GM04503 (cell line): ENCODE measurements around the gene ARHGAP45.
"Not testable (repeated sequence)": the region's sequence is repeated elsewhere in the genome, so short reads cannot be mapped to it uniquely, and the experiment has no call there.

Source experiments
- DNase-seq: peaks from one replicate; pipeline ENCODE4 v3.0.0-alpha.2; 2012; ENCODE audit warnings: low read depth

Gene ARHGAP45, protein sequence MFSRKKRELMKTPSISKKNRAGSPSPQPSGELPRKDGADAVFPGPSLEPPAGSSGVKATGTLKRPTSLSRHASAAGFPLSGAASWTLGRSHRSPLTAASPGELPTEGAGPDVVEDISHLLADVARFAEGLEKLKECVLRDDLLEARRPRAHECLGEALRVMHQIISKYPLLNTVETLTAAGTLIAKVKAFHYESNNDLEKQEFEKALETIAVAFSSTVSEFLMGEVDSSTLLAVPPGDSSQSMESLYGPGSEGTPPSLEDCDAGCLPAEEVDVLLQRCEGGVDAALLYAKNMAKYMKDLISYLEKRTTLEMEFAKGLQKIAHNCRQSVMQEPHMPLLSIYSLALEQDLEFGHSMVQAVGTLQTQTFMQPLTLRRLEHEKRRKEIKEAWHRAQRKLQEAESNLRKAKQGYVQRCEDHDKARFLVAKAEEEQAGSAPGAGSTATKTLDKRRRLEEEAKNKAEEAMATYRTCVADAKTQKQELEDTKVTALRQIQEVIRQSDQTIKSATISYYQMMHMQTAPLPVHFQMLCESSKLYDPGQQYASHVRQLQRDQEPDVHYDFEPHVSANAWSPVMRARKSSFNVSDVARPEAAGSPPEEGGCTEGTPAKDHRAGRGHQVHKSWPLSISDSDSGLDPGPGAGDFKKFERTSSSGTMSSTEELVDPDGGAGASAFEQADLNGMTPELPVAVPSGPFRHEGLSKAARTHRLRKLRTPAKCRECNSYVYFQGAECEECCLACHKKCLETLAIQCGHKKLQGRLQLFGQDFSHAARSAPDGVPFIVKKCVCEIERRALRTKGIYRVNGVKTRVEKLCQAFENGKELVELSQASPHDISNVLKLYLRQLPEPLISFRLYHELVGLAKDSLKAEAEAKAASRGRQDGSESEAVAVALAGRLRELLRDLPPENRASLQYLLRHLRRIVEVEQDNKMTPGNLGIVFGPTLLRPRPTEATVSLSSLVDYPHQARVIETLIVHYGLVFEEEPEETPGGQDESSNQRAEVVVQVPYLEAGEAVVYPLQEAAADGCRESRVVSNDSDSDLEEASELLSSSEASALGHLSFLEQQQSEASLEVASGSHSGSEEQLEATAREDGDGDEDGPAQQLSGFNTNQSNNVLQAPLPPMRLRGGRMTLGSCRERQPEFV

DNA sequence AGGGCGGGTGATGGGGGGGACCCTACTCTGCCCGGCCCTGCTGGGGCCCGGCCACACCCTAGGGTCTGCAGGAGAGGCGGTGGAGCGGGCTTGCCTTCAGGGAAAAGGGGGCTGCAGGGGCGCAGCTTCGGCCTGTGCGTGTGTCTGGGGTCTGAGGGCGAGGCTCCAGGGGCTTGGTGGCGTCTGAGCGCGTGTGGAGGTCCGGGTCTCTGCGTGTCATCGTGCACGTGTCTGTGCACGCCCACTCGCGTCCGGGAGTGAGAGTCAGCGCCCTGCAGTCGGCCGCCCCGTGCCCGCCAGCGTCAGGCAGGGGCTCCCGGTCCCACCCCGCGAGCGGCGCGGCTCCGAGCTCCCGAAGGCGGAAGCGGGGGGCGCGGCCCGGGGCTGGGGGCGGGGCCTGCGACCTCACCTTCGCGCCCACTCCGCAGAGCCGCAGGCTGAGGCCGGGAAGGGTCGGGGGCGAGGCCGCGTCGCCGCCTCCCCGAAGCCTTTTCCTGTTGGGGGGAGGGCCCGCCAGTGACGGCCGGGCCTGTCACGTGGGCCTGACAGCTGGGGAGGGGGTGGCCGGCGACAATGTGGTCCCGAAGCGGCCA, at the start of gene ARHGAP45:
Gene ARHGAP45 (plus strand): TSS at position 420 of the 593 bp plus-strand sequence. CDS start 239 bp downstream, outside the sequence.
- no peak for DNase-seq

DNA sequence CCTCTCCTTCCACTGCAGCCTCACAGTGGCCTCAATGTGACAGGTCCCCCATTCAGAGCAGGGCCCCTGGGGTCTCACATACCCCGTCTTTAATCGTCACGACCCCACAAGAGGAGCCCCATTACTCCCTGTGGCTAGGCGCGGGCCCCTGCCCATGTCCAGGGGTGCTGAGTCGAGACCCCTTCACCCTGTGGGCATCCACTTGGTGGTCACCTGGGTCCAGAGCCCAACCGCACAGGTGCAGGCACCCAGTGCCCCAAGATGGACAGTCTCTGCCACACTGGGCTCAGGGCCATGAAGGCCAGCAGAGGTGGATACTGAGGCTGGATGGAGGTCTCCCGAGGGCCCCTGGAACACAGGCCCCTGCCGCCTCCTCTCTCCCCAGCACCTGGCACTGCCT, 49.1 kb upstream of the ARHGAP45 start:
- DNase-seq = no peak

DNA sequence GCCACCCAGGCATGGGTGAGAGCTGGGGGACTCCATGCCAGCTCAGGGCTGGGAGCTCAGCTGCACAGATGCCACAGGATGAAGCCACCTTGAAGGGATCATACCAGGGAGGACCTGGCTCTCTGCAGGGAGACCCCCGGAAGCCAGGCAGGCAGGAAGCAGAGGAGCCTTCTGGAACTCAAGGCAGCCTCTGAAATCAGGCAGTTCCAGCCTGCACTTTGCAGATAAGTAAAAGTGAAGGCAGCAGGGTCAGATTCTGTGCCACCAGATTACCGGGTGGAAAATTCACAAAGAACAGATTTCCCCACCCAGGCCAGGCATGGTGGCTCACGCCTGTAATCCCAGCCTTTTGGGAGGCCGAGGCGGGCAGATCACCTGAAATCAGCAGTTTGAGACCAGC, 48.6 kb upstream of the ARHGAP45 start:
- DNase-seq = no peak

DNA sequence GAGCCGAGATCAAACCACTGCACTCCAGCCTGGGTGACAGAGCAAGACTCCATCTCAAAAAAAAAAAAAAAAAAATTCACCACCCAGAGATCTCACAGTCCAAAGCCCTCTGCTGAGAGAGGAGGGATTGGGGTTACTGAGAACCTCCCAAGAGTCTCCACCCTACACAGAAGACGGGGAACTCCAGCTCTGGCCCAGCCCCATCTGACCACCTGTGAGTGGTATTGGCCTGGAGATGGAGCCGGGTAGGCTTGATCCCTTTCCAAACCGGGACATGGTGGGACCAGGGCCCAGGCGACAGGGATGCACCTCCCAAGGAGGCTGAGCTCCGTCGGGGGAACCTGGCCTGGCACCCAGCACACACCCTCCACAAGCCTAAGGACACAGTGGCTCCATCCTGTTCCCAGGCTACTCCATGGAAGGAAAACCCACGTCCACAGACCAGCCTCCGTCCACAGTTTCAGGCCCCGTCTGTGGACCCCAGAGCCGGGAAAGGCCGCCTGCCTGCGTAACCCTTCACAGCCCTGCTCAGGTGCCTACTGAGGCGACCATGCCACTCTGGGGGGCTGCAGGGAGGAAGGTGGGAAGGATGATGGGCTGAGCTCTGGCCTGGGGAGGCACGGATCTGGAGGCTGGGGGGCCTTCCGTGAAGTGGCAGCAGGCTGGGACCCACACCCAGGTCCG, 47.9 kb upstream of the ARHGAP45 start:
- DNase-seq = no peak

DNA sequence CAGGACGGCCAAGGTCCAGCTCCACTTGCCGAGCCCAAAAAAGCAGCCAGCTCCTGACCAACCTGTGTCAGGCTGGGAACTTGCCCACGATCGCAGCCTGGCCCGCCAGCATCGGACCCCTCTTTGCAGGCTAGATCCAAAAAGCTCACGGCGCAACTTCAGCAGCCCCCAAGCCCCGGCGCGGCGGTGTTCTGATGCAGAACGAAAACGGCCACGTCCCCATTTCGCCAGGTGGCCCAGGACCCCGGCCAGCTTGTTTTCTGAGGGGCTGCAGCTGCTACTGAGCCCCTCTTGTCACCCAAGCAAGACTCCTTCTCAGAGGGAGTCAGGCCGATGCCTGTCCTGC, 47.4 kb upstream of the ARHGAP45 start:
- no peak for DNase-seq

DNA sequence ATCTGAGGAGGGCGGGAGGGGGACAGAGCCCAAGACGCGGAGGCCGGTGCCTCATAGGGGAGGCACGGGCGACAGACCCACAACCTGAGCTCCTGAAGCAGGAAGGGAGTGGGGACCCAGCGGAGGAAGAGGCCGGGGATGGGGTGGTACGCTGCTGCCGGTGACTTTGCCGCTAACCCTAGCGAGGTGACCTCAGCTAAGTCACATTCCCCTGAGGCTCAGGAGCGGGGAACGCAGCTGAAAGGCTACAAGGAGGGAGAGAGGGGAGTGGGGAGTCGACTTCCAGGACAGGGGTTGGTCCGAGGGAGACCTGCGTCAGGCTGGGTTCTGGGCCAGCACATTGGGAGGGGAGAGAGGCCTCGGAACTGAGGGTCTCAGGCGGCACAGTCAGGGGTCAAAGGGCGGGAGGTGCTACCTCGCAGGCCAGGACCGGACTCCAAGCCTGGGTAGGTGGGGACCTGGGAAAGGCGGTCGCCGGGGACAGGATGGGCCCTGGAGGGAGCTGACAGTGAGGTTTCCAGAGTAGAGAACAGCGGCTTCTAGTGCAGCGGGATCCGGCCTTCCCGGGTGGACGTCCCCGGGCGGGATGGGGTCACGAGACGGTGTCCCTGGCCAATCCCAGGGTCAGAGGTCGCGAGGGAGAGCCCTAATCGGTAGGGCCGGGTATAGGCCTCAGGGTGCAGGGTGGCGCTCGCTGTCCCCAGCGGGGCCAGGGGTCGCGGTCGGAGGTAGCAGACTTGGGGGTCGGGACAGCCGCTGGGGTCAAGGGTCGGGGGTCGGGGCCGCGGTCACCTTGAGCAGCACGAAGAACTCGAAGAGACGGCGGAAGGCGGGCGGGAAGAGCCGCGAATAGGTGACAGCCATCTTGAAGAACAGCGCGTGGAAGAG, 46.7 kb upstream of the ARHGAP45 start:
- no peak for DNase-seq

DNA sequence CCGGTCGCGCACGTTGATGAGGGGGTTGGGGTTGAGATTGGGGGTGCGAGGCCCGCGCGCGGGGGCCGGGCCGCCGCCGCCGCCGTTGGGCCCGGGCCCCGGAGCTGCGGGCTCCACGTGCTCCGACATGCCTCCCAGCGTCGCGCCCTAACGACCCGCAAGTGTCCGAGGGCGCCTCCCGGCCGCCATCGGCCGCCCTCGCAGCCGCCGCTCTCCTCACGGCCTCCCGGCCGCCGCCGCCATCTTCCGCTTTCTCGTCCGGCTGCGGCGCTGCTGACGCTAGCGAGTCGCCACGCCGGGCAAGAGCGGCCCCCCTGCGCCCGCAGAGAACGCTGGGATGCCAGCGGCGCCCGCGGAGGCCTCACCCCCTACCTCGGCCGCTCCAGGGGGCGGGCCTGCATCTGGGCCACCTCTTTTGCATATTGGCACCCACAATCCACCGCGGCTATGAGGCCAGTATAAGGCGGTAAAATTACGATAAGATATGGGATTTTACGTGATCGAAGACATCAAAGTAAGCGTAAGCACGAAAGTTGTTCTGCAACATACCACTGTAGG, 46.0 kb upstream of the ARHGAP45 start, which contains the start of gene TMEM259:
Gene TMEM259 (minus strand): TSS at position 256 of the 558 bp plus-strand sequence. CDS start 127 bp downstream, at position 129.
- peak; percentile 72 for DNase-seq

DNA sequence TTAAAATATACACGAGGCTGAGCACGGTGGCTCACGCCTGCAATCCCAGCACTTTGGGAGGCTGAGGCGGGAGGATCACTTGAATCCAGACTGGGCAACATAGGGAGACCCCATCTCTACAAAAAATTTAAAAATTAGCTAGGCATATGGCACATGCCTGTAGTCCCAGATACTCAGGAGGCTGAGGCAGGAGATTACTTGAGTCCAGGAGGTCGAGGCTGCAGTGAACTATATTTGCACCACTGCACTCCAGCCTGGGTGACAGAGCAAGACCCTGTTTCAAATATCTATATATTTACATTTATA, 43.1 kb upstream of the ARHGAP45 start:
- DNase-seq = not testable (repeated sequence)

DNA sequence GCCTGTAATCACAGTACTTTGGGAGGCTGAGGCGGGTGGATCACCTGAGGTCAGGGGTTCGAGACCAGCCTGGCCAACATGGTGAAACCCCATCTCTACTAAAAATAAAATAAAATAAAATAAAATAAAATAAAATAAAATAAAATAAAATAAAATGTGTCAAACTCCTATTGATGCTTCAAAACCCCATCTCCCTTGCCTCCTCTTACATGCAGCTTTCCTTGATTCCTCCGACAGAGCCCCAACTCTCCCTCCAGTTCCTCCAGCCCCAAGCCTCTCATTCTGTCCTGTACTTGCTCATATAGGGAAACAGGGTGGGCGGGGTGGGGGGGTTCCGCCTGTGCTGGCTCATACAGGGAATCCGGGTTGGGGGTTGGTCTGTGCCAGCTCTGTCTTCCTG, 41.9 kb upstream of the ARHGAP45 start:
- DNase-seq = not testable (repeated sequence)

DNA sequence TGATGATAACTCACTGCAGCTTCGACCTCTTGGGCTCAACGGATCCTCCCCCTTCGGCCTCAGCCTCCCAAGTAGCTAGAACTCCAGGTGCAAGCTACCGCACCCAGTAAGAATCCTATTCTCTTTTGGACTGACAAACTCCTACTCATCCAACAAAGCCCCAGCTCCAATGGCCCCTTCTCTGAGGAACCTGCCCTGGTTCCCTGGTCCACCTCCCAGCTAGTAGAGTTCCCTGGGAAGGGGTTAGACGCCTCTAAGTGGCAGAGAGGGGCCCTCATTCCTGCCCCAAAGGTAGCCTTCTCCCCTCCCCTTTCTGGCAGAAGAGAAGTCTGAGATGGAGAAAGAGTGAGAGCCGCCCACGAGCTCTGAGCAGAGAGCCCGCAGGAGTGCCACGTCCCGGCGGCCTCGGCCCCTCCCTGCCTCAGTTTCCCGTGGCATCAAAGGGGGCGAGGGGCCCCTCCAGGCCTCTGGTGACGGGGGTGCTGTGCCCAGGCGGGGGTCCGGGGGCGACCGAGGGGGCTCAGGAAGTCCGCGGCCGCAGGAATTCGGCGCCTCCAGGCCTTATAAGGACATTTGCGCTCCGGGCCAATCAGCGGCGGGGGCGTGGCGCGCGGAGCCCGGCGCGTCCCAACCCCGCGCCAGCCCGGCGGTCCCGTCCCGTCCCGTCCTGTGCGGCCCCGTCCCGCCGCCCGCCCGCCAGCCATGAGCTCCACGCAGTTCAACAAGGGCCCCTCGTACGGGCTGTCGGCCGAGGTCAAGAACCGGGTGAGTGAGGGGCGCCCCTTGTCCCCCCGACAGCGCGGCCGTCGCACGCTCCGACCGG, 40.8 kb upstream of the ARHGAP45 start, which contains the start of gene CNN2:
Gene CNN2 (plus strand): TSS at position 649 of the 823 bp plus-strand sequence. CDS start 54 bp downstream, at position 703.
- DNase-seq = peak; percentile 31

DNA sequence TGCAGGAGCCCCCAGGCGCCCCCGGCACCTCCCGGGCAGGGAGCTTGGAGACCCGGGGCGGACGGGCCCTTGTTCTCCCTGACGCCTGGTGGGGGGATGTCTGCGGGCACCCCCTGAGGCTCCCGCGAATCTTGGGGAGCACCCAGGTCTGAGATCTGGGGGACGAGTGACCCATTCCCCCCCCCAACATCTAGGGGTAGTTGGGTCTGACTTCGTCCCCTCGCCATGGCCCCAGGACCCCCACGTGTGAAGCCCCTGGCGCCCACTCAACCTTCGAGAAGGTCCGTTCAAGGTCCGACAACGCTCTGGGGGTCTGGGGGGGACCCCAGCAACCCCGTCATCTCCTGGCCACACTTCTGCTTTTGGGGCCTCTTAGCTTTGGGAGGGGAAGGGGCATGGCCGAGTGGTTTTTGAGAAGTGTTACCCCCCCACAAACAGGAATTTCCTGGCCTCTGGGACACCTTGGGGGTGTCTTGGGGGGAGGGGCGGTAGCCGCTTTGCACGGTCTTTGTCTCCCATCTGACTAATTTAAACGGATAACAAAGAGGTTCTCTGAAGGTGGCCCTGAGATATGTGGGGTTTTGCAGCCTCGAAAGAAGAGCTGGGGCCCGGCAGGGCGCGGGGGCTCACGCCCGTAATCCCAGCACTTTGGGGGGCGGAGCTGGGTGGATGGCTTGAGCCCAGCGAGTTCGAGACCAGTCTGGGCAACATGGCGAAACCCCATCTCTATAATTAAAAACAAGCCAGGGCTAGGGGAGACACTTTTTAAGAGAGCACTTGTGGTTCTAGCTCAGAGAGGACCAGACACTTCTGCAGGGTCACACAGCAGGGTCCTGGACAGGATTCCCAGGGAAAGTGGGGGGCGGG, 40.0 kb upstream of the ARHGAP45 start:
- no peak for DNase-seq

DNA sequence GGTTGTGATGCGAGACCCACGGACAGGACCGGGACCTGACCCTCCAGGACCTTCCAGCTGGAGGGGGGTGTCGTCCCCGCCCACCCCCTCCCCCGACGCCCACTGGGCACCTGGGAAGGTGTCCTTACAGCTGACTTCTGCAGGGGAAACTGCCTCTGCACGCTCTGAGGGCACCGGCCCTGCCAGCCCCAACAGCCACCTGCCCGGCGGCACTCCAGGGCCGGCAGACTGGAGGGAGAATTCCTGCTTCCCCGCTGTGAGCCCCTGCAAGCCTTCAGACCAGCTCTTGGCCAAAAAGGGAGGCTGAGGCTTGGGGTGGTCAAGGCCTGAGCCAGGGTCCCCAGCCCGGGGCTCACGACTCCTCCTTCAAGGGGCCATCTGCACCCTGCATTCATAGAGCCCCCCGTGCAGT, 39.3 kb upstream of the ARHGAP45 start:
- no peak for DNase-seq

DNA sequence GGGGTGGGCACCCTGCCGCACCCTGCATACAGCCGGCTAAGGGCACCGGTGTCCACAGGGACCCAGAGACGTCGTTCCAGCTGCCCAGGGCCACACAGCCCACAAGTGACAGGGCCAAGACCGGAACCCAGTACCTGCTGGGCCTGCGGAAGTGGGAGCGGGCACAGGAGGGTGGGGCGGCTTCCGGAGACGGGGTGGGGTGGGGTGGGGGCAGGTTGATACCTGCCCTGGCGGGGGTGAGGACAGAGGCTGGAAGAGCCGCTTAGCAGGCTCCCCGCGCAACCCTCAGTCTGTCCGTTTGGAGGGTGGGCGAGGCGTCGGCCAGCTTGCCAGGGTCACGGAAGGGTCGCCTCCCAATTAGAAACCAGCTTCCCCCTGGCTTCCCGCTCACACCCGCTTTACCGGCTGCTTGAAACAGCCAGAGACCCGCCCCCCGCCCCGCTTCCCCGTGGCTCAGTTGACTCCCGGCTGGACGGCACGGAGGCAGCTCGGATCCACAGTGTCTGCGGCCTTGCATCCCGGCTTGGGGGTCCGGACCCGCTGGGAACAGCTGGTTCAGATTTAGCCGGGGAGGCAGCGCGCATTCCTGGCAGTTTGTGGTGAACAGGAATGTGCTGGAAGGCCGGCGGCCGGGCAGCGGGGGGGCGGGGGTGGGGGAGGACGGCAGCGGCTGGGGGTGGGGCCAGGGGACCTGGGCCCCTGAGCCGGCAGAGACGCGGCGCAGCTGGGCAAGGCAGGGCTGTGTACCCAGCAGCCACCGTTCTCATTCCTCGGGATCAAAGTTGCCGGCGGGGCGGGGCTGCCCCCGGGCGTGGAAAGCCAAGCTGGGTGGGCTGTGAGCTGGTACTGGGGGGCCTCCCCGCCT, 38.7 kb upstream of the ARHGAP45 start:
- DNase-seq = peak; percentile 76

DNA sequence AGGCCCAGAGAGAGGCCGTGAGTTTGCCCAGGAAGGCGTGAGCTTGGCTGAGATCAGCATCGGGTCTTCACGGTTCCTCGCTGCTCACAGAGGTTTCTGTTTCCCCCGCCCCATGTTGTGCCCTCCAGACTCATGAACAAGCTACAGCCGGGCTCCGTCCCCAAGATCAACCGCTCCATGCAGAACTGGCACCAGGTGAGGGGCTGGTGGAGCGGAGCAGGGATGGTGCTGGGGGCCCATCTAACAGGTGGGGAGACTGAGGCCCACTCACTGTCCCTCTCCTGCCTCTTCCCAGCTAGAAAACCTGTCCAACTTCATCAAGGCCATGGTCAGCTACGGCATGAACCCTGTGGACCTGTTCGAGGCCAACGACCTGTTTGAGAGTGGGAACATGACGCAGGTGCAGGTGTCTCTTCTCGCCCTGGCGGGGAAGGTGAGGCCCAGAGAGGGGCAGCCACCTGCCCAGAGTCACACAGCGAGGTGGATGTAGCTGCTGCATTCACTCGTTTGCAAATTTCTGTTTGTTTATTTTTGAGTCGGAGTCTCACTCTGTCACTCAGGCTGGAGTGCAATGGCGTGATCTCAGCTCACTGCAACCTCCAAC, 34.6 kb upstream of the ARHGAP45 start:
- DNase-seq = no peak

DNA sequence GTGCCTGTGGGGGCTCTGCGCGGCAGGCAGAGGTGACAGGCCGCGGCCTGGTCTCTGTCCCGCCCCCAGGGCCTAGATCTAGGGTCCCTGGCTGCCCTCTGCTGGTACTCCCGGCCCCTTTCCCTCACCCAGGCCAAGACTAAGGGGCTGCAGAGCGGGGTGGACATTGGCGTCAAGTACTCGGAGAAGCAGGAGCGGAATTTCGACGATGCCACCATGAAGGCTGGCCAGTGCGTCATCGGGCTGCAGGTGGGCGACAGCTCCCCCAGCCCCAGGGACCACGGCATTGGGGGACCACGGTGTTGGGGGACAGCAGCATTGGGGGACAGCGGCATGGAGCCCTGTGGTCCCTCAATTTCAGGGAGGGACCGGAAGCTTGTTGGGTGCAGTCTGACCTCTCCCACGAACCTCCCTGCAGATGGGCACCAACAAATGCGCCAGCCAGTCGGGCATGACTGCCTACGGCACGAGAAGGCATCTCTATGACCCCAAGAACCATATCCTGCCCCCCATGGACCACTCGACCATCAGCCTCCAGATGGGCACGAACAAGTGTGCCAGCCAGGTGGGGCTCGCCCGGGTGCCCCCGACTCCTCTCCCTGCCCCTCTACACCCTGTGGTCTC, 30.9 kb upstream of the ARHGAP45 start:
- DNase-seq = no peak

DNA sequence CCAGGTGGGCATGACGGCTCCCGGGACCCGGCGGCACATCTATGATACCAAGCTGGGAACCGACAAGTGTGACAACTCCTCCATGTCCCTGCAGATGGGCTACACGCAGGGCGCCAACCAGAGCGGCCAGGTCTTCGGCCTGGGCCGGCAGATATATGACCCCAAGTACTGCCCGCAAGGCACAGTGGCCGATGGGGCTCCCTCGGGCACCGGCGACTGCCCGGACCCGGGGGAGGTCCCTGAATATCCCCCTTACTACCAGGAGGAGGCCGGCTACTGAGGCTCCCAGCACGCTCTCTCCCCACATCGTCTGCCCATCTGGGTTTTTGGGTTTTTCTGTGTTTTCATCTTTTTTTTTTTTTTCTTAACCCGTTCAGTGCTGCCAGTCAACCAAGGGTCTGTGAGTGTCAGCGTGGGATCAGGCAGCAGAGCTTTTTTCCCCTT, 29.3 kb upstream of the ARHGAP45 start:
- DNase-seq = no peak
